Kidney epithelial cell (primary cell): ENCODE results near the gene PTPRT. TPM values are rescaled to one million over a fixed set of nuclear protein-coding genes. Genes with fewer than 3 reads are reported as not detected.

ENCODE experiments used
- DNase-seq: peaks from one replicate; pipeline ENCODE4 v3.0.0-alpha.2; 2010; ENCODE audit warnings: low read depth
- H3K27me3 ChIP-seq: 2 replicates; pipeline ENCODE4 v1.6.0; 2011; ENCODE audit warnings: low read length; ENCODE audit not compliant: control insufficient read depth, insufficient read depth
- H3K36me3 ChIP-seq: 2 replicates; pipeline ENCODE4 v1.5.1; 2011; ENCODE audit warnings: low read length; ENCODE audit not compliant: control insufficient read depth, insufficient read depth
- H3K4me3 ChIP-seq: 2 replicates; pipeline ENCODE4 v1.5.1; 2011; ENCODE audit warnings: low read depth, mild to moderate bottlenecking, control low read depth, low read length
- total RNA-seq: library from RNA; depleted of rRNA; stranded (reverse); fragments of >200 nt; gene quantifications from 2 replicates; pipeline ENCODE4 v1.2.3, GENCODE V29; 2015
- TF ChIP-seq, protein P1 (sequence below): IDR thresholded peaks from 2 replicates; pipeline ENCODE4 v1.5.1; 2011; ENCODE audit warnings: mild to moderate bottlenecking, moderate library complexity, low read length, control low read depth, inconsistent platforms; ENCODE audit not compliant: insufficient read depth, poor library complexity, severe bottlenecking

The PTPRT gene
- total RNA-seq, 1 donor from 2014 or later: 0.25 TPM

DNA sequence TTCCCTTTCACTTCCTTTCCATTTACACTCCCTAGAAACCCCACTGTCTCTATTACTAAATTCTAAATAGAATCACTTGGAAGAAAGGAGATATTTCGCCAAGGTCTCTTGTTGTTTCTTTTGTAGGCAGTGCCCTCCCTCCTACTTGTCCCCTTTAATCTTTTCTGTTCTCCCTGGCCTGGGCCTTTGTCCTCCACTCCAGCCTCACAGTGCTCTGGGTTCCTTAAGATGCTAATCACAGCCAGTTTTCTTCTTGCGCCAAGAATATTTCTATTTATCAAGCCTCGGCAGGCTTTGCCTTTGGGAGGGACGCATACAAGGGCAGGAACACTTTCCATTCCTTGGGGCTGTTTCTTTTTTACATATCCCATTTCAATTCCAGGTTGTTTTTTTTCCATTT is 1051.0 kb downstream of the PTPRT start:
- no peak for DNase-seq
- TF ChIP-seq, protein P1, sequence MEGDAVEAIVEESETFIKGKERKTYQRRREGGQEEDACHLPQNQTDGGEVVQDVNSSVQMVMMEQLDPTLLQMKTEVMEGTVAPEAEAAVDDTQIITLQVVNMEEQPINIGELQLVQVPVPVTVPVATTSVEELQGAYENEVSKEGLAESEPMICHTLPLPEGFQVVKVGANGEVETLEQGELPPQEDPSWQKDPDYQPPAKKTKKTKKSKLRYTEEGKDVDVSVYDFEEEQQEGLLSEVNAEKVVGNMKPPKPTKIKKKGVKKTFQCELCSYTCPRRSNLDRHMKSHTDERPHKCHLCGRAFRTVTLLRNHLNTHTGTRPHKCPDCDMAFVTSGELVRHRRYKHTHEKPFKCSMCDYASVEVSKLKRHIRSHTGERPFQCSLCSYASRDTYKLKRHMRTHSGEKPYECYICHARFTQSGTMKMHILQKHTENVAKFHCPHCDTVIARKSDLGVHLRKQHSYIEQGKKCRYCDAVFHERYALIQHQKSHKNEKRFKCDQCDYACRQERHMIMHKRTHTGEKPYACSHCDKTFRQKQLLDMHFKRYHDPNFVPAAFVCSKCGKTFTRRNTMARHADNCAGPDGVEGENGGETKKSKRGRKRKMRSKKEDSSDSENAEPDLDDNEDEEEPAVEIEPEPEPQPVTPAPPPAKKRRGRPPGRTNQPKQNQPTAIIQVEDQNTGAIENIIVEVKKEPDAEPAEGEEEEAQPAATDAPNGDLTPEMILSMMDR: no peak
- Histone ChIP-seq H3K36me3 (no peaks in the 10 kb centered on the region), H3K27me3 (no peaks in the 10 kb centered on the region), H3K4me3 (no peak overlapping the region)

DNA sequence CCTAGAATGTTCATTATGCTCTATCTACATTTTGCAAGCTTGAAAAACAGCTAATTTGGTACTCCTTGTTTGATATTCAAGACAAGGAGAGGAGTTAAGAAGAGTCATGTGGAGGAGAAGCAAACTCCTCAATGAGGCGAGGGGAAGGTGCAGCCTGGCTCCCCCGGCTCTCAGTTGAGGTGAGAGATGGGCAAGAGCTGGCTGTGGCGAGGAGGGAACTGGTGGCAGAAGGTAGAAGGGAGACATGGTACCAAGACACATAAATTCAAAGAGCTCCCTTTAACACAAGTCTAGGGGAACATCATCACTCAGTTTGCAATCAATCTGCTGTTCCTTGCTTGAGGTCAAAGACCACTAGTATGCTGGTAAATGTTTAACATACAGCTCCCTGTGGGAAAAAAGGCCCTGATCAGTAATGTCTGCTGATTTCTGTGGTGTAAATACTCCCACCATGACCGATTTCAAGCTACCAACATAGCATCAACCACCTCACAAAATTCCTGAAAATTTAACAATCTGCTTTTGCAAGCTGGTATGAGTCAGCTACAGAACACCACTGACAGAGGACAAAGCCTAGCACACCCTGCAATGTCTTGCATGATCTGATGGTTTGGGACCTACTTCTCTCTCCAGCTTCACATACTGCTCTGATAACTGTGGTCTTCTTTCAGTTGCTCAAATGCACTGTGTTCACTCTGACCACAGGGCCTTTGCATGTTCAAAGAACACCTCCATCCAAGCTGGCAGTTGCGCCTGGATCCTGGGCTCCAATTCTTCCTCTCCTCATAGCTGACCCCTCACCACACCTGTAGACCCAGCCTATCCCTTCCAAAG is 1055.2 kb downstream of the PTPRT start:
- H3K4me3 ChIP-seq: no peak overlapping the region
- no peaks in the 10 kb centered on the region for H3K36me3 ChIP-seq
- TF ChIP-seq, protein P1: no peak
- H3K27me3 ChIP-seq: no peaks in the 10 kb centered on the region
- DNase-seq: no peak

DNA sequence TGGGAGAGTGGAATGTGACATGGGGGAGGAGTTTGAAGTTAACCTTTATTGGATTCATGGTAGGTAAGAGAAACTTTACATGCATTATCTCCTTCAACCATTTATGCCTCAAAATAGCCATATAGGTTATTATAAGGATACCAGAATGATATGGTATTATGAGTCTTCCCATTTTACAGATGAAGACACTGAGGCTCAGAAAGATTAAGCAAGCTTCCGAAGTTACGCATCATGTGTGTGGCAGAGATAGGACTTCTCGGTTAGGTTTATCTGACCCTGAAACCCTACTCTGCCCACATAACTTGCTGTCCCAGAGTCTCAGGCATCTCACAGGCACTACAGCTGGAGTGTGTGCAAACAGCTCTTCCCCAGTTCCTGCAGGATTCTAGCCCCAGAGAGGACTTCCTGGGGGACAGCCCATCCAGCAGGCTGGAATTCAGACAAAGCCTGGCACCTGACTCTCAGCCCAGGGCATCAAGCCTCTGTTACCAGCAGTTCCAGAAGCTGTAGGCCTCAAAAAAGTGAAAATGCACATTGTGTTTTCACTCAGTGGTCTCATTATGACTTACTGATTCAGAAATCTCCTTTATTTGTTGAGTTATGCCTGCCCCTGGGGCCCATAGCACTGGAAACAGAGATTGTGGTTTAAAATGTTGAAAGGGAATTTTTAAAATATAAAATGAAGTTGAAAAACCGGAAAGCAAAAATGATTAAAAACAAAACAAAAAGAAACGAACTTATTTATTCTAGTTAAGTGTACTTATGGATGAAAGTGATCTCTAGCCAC is 1058.7 kb downstream of the PTPRT start:
- Histone ChIP-seq H3K27me3 (no peaks in the 10 kb centered on the region), H3K36me3 (no peaks in the 10 kb centered on the region), H3K4me3 (no peak overlapping the region)
- DNase-seq: no peak
- TF ChIP-seq, protein P1: no peak

DNA sequence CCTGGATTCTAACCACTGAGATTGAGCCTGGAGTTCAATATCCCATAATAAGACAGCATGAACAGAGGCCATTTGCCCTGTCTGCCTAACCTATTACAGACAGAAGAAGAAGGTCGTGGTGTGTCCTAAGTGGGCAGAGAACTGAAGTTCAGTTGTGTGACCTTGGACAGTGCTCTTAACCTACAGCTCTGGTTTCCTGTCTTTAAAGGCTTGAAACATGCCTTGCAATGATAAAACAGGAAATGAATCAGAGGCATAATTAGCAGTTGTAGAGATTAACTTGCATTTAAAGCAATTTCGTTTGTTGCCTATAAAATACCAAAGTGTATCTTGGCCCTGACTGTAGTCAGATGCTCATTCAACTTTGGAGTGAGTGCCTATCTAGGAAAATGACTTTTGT is 1064.3 kb downstream of the PTPRT start:
- TF ChIP-seq, protein P1: no peak
- no peak for DNase-seq
- H3K36me3 ChIP-seq: no peaks in the 10 kb centered on the region
- H3K27me3 ChIP-seq: no peaks in the 10 kb centered on the region
- H3K4me3 ChIP-seq: no peak overlapping the region

DNA sequence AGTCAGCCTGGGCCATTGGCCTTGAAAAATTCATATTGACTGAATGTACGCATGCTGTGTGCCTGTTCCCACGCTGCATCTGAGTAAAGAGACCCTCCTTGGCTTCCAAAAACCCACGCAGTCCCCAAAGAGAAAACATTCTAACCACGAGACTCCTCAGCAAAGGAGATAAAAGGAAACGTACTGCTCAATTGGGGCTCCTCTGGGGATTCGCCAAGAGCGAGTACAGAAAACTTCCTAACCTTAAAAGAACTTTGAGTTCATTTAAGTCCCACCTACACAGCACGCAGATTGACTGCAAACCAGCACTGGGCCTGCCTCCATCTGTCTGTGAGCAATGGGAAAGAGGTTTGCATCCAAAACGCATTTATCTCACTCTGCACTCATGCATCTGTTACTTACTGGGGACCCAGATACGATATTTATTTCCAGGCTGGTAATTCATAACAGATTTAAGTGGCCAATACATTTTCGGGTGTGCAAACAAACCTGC is 1065.7 kb downstream of the PTPRT start:
- TF ChIP-seq, protein P1: no peak
- Histone ChIP-seq H3K4me3 (no peak overlapping the region), H3K36me3 (no peaks in the 10 kb centered on the region), H3K27me3 (no peaks in the 10 kb centered on the region)
- DNase-seq: no peak
